SH-SY5Y (cell line): ENCODE data around the gene TMEM201.

ENCODE experiments used
- GATA2 ChIP-seq: IDR thresholded peaks from 2 replicates; pipeline ENCODE4 v1.6.1; 2011; ENCODE audit warnings: mild to moderate bottlenecking, low read depth, low read length
- GATA3 ChIP-seq: IDR thresholded peaks from 2 replicates; pipeline ENCODE4 v1.6.1; 2011; ENCODE audit warnings: low read depth, mild to moderate bottlenecking, low read length, moderate library complexity

DNA sequence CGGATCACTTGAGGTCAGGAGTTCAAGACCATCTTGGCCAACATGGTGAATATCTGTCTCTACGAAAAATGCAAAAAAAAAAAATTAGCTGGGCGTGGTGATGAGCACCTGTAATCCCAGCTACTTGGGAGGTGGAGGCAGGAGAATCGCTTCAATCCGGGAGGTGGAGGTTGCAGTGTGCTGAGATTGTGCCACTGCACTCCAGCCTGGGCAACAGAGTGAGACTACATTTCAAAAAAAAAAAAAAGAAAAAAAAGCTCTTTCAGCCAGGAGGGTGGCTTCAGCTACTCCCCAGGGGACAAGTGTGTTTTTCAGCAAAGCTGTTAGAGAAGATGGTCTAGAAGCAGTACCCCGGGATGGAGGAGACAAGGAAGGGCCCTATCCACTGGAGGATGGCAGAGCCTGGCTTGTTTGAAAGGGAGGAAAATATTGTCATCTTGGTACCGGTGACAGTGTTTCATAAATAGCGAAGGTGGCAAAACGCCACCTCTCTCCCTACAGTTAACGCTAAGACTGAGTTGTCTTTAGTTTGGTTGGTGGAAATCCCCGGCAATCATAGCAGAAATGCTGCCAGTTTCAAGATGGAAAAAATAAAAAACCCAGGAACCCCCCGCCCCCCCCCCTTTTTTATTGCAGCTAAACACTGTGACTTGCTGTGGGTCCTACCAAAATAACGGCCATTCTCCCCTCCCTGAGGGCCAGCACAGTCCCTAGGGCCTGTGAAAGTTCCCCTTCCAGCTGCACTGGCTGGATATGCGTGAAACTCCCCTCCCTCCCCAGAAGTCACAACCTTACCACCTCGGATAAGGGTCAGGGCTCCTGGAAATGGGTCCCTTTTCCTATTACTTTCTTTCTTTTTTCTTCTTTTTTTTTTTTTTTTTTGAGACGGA lies 66.4 kb downstream of the TMEM201 start:
- TF ChIP-seq GATA3 = no peak
- no peak for TF ChIP-seq GATA2
